Middle frontal gyrus (tissue), 1 donor: Measurements from ENCODE around the gene UBE2F.

Experiments used
- DNase-seq: peaks from one replicate; pipeline ENCODE4 v3.0.0-alpha.2; 2015; ENCODE audit warnings: low spot score; ENCODE audit errors: extremely low spot score

The UBE2F gene

DNA sequence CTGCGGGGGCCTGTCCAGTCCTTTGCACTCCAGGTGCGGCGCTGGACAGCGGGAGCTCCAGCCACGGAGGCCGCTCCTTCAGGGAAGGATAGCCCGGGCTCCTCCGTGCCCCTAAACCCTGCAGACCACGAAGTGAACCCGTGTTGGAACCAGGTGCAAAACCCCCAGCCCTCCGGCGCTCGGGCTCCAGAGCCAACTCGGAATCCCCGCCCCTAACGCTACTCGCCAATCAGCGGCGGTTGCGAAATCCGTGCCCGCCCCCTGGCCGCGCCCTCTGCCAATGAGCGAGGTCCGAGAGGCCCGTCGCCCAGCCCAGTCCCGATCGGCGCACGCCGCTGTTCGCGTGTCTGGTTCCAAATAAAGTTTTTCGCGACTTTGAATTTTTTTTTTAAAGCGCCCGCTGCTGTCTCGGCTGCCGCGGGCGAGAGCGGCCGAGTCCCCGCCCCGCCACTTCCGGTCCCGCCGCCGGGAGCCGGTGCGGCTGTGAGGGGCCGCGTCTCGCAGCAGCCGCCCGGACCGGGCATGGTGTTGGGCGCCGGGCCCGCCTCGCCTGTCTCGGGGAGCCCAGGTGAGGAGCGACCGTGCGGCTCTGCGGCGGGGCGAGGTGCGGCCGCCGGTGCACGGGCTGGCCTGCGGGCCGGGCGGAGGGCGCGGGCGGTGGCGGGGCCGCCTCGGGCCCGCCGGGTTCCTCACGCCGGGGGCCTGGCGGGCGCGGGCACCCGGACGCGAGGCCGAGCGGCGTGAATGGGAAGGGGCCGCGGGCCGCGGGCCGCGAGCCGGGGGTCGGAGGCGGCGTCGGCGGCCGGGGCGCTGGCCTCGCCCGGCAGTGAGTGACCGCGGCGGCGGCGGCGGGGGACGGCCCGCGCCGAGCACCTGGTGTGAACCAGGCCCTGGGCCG, at the start of gene UBE2F:
UBE2F (plus strand) TSS at position 450 of the 898 bp plus-strand sequence. CDS start 6,094 bp downstream, outside the sequence.
- DNase-seq, result peak; percentile 95

GRCh38 chr2:237917696-237918374, 49.0 kb upstream of the UBE2F start:
- DNase-seq, result no peak

- no peak for DNase-seq
Observed at GRCh38 chr2:237919593-237919992, 47.2 kb upstream of the UBE2F start.

DNA sequence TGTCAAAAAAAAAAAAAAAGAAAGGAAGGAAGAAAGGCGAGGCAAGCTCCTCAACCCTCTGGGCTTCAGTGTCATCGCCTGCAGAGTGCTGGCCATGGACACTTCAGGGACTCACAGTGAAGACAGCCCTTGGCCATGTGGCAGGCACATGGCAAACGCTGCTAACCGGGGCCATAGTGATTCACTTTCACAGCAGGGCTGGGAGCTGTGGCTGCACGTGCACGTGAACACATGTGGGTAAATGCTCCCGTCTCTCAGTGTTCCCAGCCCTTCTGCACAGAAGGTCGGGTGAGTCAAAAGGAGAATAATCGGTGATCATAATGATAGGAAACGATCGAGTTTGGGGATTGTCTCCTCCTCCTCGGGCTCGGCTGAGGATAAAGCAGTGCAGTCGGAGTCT, 46.1 kb upstream of the UBE2F start:
- no peak for DNase-seq

DNA sequence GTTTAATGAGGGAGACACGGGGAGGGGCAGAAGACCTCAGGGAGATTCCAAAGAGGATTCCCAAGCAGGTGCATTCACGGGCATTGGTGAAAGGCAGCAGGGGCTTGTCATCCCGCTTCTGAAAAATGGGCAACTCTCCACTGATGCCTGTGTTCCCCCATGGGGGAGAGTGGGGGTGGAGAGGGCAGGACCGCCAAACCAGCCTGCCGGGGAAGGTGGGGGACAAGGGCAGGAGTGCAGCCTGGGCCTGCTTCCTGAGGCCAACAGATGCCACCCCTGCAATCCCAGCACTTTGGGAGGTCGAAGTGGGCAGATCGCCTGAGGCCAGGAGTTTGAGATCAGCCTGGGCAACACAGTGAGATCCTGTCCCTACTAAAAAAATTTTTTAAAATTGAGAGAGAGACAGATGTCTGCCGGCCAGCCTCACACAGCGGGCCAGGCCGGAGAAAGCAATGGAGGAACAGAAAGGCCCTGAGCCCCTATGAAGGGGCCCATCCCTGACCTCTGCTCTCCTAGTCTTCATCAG, 44.8 kb upstream of the UBE2F start:
- no peak for DNase-seq

DNA sequence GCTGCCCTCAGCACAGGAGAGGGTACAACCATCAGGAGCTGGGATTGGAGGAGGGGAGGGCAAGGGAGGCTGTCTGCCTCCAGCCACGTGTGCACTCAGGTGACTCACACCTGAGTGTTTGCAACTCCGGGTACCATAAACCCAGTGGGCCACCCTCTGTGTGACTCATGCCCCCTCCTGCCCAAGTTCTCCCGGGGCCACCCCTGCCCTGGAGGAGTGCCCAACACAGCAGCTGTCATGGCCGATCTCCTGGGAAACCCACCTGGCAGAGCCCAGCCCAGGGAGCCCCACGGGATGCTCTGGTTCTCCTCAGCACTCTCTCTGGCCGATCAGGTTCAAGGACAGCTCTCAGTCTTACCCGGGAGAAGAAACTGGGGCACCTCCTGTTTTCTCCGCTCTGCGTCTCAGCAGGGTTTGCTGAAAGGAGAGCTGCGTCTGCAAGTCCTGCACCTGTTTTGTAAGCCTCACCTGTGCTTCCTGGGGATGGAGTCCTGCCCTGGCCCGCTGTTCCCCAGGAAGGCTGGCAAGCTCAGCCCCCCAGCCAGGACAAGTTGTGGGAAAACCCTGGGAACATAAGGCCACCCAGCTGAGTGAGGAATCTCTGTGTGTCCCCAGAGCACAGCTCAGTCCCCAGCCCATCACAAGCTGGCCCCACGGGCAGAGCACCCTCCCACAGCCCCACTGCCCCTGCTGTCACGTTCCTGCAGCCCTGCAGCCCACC, 44.0 kb upstream of the UBE2F start:
- DNase-seq, result no peak

DNA sequence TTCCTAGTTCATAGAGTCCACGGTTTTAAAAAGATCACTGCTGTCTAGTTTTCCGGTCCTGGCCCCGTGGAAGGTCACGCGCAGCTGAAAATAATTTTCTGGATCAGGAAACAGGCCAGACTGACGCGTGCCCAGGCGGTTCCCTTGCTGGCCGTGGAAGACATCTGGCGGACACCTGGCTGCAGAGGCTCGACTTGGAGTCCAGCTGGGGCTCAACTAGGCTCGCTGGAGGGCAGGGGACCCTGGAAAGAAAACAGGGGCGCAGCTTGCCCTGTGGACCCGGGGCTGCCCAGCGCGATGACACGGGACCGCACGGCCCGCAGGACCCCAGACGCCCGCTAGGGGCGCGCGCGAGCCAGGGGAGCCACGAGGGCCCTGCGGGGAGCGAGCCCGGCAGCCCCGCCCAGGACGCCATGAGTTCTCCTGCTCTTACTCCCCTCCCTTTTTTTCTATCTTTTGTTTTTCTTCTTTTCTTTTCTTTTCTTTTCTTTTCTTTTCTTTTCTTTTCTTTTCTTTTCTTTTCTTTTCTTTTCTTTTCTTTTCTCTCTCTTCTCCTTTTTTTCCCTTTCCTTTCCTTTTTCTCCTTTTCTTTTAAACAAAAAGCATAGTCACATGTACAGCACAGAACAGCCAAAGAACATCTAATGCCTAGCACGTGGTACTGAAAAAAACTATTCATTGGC, 43.2 kb upstream of the UBE2F start:
- no peak for DNase-seq

DNA sequence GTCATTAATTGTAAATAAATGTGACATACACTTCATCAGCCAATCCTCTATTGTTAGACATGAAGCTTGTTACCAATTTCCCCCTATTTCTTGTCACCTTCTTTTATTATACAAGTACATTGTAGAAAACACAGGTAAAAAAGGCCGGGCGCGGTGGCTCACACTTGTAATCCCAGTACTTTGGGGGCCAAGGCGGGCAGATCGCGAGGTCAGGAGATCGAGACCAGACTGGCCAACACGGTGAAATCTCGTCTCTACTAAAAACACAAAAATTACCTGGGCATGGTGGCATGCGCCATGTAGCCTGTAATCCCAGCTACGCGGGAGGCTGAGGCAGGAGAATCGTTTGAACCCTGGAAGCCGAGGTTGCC, 42.7 kb upstream of the UBE2F start:
- no peak for DNase-seq

DNA sequence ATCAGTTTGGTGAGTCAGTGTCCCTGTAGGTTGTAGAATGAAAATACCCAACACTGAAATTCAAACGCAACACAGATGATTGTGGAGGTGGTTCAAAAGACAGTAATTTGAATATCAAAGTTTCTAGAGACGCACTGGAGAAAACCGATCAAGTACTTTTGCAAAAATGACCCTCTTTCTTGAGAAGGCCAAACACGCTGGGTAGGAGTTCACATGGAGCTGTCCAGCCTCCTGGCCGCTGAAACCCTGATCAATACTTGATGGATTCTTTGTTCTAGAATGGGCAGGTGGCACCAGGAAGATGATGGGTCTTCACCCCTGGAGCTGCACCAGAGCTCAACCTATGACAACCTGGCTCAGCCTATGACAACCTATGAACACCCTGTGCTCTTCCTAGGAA, 39.7 kb upstream of the UBE2F start:
- no peak for DNase-seq

DNA sequence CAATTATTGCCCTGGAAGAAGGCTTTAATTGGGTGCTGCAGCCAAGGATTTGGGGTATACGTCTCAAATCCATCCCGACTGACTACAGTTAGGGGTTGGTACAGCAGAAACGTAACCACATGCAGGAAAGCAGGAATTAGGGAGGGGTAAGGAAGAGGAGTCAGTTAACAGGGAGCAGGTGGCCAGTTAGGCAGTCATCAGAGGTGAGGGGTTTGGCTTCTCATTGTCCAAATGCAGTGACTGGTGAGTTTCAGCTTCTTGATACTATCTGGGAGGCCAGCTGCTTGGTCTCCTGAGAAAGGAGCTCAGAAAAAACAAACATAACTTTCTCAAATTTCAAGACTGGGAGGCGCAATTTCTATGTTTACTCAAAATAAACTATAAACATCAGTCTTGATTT, 38.8 kb upstream of the UBE2F start:
- no peak for DNase-seq

DNA sequence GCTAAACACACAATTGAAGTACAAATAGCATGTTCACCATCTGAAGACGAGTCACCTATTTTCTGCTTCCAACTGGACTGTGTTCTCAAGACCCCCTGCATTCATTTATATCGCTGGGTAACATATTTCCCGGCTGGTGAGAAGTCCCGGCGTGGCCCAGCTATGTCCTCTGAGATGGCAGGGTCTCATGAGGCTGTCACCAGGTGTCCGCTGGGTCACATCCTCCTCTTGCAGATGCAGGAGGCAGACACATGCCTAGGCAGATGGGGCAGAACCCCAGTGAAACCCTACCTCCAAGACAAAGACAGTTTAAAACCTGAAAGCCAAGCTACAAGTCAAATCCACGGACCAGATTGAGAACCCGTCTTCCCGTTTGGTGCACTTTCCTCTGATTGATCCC, 36.8 kb upstream of the UBE2F start:
- no peak for DNase-seq

DNA sequence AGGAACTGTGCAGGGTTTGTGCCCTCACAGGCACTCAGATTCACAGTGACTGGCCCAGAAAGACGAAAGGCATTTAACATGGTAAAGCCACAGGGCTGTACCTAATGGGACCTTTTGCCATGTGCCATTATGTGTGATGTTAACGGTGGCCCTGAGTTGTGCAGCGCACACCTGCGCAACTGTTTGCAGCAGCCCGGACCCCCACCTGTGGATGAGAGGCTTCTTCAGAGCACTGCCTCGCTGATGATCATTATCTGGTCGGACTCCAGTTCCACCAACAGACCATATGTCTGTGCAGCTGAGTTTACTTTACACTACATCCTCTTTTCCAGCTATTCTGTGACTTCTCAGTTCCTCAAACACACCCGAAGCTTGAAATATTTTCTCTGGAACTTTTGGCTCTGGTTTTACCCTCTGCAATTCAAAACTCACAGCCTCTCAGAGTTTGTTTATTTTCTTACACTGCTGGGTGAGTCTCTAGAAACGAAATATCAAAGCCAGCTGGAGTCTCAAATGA, 35.6 kb upstream of the UBE2F start:
- peak; percentile 62 for DNase-seq

DNA sequence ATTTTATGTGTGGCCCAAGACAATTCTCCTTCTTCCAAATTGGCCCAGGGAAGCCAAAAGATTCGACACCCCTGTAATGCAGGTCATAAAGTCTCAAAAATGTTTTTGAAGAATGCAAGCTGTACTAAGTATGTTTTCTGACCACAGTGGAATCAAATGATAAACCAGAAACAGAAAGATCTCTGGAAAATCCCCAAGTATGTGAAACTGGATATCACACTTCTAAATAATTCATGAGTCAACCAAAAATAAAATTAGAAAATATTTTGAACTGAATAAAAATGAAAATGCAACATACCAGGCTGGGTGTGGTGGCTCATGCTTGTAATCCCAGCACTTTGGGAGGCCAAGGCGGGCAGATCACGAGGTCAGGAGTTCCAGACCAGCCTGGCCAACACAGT, 34.1 kb upstream of the UBE2F start:
- DNase-seq, result no peak

- DNase-seq, result no peak
Observed at GRCh38 chr2:237934186-237934585, 32.6 kb upstream of the UBE2F start.

DNA sequence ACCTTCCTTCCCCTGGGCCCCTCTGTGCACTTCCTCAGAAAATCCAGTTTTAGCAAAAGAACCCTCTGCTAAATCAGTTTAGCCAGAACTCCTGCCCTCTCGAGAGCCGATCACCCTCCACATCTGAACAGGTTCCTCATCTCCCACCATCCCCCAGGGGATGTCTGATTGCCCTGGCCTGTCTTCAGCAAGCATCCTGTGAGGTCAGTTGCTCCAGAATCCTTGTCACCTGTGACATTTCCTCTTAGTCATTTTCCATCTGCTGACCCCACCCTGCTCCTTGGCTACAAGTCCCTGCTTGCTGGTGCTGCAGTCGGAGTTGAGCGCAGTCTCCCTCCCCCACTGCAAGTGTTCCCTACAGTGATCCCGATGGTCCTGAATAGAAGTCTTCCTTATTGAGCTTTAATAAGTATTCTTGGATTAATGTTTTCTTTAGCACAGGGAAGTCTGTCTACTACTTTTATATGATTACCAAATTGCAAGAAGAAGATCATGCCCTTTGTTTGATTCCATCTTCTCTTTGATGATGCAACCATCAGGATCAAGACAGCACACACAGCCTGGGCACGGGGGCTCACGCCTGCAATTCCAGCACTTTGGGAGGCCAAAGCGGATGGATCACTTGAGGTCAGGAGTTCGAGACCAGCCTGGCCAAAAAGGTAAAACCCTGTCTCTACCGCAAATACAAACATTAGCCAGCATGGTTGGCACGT, 30.9 kb upstream of the UBE2F start:
- DNase-seq, result no peak

- DNase-seq, result no peak
Observed at GRCh38 chr2:237939251-237939650, 27.6 kb upstream of the UBE2F start.

- no peak for DNase-seq
Observed at GRCh38 chr2:237940828-237941227, 26.0 kb upstream of the UBE2F start.

GRCh38 chr2:237941239-237941638, 25.6 kb upstream of the UBE2F start:
- no peak for DNase-seq

DNA sequence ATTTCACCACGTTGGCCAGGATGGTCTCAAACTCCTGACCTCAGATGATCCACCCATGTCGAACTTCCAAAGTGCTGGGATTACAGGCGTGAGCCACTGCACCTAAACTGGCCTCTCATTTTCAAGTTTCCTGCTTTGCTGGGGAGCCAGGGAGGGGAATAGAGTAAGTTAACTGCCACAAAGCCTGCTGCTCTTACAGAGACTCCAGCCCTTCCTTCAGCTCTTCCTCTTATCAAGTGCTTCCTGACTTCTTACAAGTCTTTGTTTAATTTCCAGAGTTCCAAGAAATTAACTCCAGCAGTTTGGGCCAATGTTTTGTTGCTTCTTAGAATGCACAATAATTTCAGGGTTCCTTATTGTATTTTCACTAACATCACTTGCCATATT, 24.3 kb upstream of the UBE2F start:
- no peak for DNase-seq

DNA sequence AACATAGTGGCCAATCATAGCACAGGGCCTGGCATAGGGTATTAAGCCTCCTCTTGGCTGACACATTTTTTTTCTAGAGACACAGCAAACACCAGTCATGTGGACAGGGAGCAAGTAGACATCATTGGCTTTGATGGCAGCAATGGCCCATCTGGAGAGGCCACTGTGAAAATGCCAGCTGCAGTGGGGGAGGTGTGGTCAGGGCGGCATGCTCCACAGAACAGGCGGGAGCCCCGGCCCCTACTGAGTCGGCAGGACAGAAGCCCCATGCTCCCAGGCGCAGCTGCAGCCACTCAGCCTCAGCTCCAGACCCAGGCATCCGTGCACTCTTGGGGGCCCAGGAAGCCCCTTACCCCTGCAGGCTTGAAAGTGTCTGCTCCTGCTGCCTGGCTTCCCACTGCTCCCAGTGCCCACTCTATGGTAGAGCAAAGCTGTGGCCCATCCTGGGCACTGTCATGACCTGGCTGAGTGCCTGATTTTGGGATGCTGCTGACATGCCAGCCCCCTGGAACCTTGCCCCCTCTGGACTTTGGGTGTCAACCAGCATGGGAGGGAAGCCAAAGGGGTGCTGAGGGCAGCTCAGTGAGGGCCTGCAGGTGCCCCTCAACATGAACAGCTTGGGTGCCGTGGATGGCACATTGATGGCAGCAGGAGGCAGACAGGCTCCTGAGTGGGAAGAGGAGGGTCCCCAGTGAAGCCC, 23.3 kb upstream of the UBE2F start:
- DNase-seq, result no peak
